ENCODE data around the gene TMEM209. TPM values are rescaled to one million over a fixed set of nuclear protein-coding genes. Genes with fewer than 3 reads are reported as not detected.
"Not testable (repeated sequence)": the region's sequence is repeated elsewhere in the genome, so short reads cannot be mapped to it uniquely, and the experiment has no call there.

TMEM209 gene
- total RNA-seq, 2 donors from 2014 or later, result 7.6 to 12.2 TPM

GRCh38 chr7:130148561-130148960, 56.6 kb downstream of the TMEM209 start:
- TF ChIP-seq POLR2A (IDR thresholded peaks at IDR 0.05), result no peak
- TF ChIP-seq CTCF (IDR thresholded peaks at IDR 0.05), result no peak
- WGBS, 2 donors, result 84 to 85% methylated on average over 9 of the region's 9 CpGs
- H3K4me1 ChIP-seq, result peaks cover 34% of the 10 kb centered on the region
- intact Hi-C loops (cut with DNase I), result no loop called here
- ATAC-seq, result no peak
- no peak overlapping the region for H3K27ac ChIP-seq
- no peak overlapping the region for H3K4me3 ChIP-seq
- no peak for DNase-seq
- no peaks in the 10 kb centered on the region for H3K9me3 ChIP-seq
- H3K36me3 ChIP-seq (replicated peaks in 1 of 2; ENCODE audit: insufficient read depth in 1 of 2, low read depth in 2 of 2), result no peaks in the 10 kb centered on the region
- no peaks in the 10 kb centered on the region for H3K27me3 ChIP-seq

- Histone ChIP-seq H3K9me3 (no peaks in the 10 kb centered on the region), H3K27ac (no peak overlapping the region), H3K27me3 (no peaks in the 10 kb centered on the region), H3K36me3 (replicated peaks in 1 of 2; ENCODE audit: insufficient read depth in 1 of 2, low read depth in 2 of 2) (no peaks in the 10 kb centered on the region), H3K4me3 (no peak overlapping the region), H3K4me1 (peaks cover 38% of the 10 kb centered on the region)
- TF ChIP-seq POLR2A (IDR thresholded peaks at IDR 0.05), result no peak
- TF ChIP-seq CTCF (IDR thresholded peaks at IDR 0.05), result no peak
- DNase-seq (no peak), ATAC-seq (no peak)
- WGBS, 2 donors, result 96 to 100% methylated on average over 10 to 14 of the region's 14 CpGs
- intact Hi-C loops (cut with DNase I), result no loop called here
These were observed 57.4 kb downstream of the TMEM209 start for GRCh38 chr7:130147710-130148325.

- intact Hi-C loops (cut with DNase I), result no loop called here
- no peak overlapping the region for H3K4me3 ChIP-seq
- TF ChIP-seq POLR2A (IDR thresholded peaks at IDR 0.05), result no peak
- no peak for TF ChIP-seq CTCF (IDR thresholded peaks at IDR 0.05)
- no peaks in the 10 kb centered on the region for H3K36me3 ChIP-seq (replicated peaks in 1 of 2; ENCODE audit: insufficient read depth in 1 of 2, low read depth in 2 of 2)
- DNase-seq, result no peak
- no peak for ATAC-seq
- H3K27me3 ChIP-seq, result no peaks in the 10 kb centered on the region
- peak overlapping the region in 1 of 4 donors; percentile 8 for H3K27ac ChIP-seq
- 94 to 96% methylated on average over 9 of the region's 9 CpGs for WGBS, 2 donors
- H3K9me3 ChIP-seq, result no peaks in the 10 kb centered on the region
- peaks cover 48% of the 10 kb centered on the region for H3K4me1 ChIP-seq
These were observed 58.4 kb downstream of the TMEM209 start for GRCh38 chr7:130146693-130147405.

- ATAC-seq; intact Hi-C loops (cut with DNase I): not testable (repeated sequence)
These were observed 59.1 kb downstream of the TMEM209 start for GRCh38 chr7:130146142-130146541.

GRCh38 chr7:130145424-130146100, 59.6 kb downstream of the TMEM209 start:
- Histone ChIP-seq H3K9me3 (no peaks in the 10 kb centered on the region), H3K36me3 (replicated peaks in 1 of 2; ENCODE audit: insufficient read depth in 1 of 2, low read depth in 2 of 2) (no peaks in the 10 kb centered on the region), H3K4me1 (peaks cover 57% of the 10 kb centered on the region), H3K27ac (peak overlapping the region; percentile 51 to 83 (median 62)), H3K27me3 (no peaks in the 10 kb centered on the region), H3K4me3 (no peak overlapping the region)
- no peak for TF ChIP-seq POLR2A (IDR thresholded peaks at IDR 0.05)
- TF ChIP-seq CTCF (IDR thresholded peaks at IDR 0.05), result no peak
- DNase-seq (no peak), ATAC-seq (no peak)
- intact Hi-C loops (cut with DNase I), result no loop called here
- WGBS, 2 donors, result 85 to 88% methylated on average over 14 of the region's 14 CpGs

More at GRCh38 chr7:130146142-130146541, 59.1 kb downstream of the TMEM209 start:
- not testable (repeated sequence) for H3K9me3 ChIP-seq; DNase-seq; H3K4me3 ChIP-seq; H3K27me3 ChIP-seq; H3K36me3 ChIP-seq (replicated peaks in 1 of 2; ENCODE audit: insufficient read depth in 1 of 2, low read depth in 2 of 2)
- WGBS, 2 donors, result 95 to 97% methylated on average over 5 of the region's 5 CpGs
- Histone ChIP-seq H3K27ac (peak overlapping the region in 1 of 4 donors; percentile 8), H3K4me1 (peaks cover 55% of the 10 kb centered on the region)

Data from body of pancreas (tissue), 4 donors.